ENCODE results near the gene SIGLEC15.
"Not testable (repeated sequence)": the region's sequence is repeated elsewhere in the genome, so short reads cannot be mapped to it uniquely, and the experiment has no call there.

The SIGLEC15 gene

DNA sequence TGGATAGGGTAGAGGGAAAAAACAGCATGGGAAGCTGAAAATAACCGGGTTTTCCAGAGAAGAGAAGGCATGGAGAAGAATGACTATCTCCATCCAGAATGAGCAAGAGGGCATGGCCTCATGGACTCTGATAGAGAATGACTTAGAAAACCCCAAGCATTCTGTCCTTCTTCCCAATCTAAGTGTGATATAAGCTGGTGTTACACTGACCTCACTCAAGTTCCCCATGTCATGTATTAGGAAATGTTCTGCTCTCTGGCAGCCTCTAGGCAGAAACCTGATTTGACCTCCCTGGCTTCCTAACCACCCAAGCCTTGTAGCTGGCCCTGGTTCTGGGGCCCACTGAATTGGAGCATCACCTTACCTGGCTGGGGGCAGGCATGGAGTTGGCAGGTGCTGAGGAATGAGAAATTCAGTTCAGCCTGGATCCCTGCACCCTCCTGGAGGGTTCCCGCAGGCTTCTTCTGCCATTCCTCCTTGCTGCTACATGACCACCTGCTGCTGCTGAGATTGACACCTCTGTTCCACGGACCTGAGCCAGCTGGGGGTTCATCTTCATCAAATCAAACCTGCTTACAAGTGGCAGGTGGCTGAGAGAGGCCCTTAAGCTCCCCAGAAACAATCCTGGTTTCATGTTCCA, 5.2 kb upstream of the SIGLEC15 start:
- no peak for DNase-seq (ENCODE audit: low spot score)

DNA sequence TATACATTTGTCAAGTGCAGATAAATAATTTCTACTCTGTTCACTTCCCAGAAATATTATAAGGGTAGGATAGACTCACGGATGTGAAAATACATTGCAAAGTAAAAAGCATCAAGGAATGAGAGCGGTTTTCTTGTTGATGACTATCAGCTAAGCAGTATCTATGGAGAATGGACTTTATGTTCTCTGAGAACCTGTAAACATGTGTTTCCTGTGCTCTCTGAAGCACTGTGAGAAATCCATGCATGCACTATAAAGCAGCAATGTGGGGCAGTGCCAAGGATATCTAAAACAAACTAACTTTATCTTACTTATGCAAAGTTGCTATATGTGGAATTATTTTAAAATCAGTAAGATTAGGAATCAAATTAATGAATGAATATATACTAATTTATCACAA, 4.4 kb upstream of the SIGLEC15 start:
- DNase-seq (ENCODE audit: low spot score): no peak

DNA sequence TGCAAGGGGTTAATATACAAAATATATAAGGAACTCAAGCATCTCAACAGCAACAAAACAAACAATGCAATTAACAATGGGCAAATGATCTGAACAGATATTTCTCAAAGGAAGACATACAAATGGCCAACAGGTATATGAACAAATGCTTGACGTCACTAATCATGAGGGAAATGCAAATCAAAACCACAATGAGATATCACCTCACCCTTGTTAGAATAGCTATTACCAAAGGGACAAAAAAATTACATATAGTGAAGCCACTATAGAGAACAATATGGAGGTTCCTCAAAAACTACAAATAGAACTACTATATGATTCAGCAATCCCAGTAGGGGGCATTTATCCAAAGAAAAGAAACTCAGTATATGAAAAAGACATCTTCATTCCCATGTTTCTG, 3.8 kb upstream of the SIGLEC15 start:
- DNase-seq (ENCODE audit: low spot score): no peak

DNA sequence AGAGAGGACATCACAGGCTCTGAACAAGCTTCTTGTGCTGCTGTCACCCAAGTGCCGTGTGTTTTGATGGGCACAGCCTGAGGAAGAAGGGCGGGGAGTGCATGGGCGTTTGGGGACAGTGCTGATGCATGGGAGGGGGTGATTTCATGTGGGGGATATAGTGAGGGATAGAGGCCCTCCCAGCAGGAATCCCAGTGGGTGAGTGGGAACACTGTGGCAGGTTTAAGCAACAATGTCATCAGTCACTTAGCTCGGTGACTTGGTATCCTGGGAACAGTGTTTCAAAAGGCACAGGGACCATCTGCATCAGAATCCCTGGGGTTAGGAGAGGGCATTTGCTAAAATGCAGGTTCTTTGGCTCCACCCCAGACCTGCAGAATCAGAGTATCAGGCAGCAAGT, 609 bp downstream of the SIGLEC15 start:
- no peak for DNase-seq (ENCODE audit: low spot score)

- not testable (repeated sequence) for DNase-seq (ENCODE audit: low spot score)
Measured at GRCh38 chr18:45826716-45827115, 1.2 kb downstream of the SIGLEC15 start.

GRCh38 chr18:45828917-45829811, 3.7 kb downstream of the SIGLEC15 start:
- DNase-seq (ENCODE audit: low spot score): no peak

DNA sequence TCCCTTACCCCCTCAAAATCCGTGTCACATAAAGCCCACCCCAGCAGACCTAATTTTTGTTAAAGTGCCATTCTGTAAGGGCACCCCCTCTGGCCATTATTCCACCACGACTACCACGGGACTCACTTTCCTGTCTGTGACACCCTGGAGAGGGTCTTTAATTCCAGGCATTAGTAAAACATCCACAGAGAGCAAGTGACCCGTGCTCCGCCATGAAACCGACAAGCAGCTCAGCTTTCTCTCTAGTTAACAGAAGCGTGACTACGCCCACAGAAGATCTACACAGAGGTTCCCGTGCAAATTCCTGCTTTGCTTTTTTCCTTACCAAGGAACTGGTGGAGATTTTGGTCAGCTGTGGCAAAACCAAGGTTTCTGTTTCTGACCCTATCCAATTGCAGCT, 4.4 kb downstream of the SIGLEC15 start:
- no peak for DNase-seq (ENCODE audit: low spot score)

DNA sequence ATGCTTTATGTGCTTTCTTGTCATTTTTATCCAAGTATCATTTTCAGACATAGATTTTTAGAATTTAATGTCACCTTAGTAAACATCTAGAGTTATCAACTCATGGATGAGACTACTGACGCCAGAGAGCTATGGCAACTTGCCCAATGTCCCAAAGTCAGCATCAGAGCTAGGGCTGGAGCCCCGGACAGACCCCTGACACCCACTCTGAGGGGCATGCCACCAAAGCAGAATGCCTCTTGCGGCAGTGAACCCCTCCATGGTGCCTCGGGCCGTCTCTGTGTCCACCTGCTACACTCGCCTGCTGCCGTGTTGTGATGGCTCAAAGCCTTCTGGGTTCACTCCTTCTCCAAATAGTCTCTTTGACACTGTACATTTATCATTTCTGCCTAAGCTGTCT, 5.4 kb downstream of the SIGLEC15 start:
- DNase-seq (ENCODE audit: low spot score): no peak

DNA sequence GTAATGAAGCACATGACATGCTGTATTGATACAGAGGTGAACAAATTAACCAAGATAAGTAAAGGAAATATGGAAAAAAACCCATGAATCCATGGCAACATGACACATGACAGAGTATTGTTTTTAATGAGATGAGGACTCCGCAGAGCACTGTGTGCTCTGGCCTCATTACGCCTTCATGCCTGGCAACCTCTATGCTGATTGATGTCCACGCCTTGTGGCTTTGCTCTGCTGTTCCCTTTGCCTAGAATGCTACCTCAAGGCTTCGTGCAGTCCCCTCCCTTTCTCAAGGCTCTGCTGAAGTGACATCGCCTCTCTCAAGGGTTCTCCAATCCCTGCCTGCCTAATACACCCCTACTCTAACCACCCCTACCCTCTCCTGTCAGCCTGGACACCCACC, 8.4 kb downstream of the SIGLEC15 start:
- no peak for DNase-seq (ENCODE audit: low spot score)

- DNase-seq (ENCODE audit: low spot score): no peak
Measured at GRCh38 chr18:45834306-45834705, 8.8 kb downstream of the SIGLEC15 start.

DNA sequence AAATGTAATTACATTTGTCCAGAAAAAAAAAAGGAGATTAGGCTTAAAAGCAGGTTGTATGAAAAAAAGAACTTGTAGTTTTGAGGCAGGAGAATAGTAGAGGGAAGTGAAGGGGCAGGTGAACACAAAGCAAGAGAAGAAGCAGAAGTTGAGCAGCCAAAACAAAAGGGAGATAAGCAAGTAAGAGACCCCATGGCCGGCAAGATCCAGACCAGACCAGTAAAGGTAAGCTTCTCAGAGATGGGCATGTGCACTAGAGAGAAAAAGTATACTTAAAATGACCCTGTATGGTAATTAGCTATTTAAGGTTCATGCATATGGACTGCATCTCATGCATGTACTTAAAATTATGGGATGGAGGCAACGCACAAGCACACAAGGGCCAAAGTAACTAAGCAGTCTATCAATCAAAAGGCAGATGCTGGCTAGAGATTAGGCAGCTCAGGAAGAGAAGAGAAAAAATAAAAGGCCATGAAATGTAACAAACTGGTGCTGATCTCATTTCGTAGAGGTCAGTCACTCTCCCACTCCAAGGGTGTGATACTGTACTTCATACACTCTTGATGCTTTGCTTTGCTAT, 9.7 kb downstream of the SIGLEC15 start:
- DNase-seq (ENCODE audit: low spot score): no peak

GRCh38 chr18:45836242-45837205, 11.0 kb downstream of the SIGLEC15 start:
- no peak for DNase-seq (ENCODE audit: low spot score)

GRCh38 chr18:45837283-45838070, 12.0 kb downstream of the SIGLEC15 start:
- DNase-seq (ENCODE audit: low spot score): no peak

DNA sequence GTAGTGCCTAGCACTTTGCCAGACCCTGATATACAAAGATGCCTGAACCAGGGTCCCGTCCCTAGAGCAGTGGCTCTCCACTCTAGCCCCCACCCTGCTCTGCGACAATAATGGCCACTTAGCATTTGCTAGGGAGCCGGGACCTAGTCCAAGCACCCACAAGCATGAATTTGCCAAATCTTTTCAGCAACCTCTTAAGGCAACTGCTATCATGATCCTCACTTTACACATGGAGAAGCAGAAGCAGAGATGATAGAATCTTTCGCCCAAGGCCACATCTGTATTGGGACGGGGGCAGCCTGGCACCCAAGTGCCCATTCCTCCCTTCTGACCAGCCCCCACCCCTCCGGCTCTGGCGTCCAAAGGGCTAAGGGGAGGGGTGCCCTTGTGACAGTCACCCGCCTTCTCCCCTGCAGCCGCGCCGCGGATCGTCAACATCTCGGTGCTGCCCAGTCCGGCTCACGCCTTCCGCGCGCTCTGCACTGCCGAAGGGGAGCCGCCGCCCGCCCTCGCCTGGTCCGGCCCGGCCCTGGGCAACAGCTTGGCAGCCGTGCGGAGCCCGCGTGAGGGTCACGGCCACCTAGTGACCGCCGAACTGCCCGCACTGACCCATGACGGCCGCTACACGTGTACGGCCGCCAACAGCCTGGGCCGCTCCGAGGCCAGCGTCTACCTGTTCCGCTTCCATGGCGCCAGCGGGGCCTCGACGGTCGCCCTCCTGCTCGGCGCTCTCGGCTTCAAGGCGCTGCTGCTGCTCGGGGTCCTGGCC, 13.0 kb downstream of the SIGLEC15 start:
- DNase-seq (ENCODE audit: low spot score): no peak

GRCh38 chr18:45839414-45840395, 14.2 kb downstream of the SIGLEC15 start:
- no peak for DNase-seq (ENCODE audit: low spot score)

GRCh38 chr18:45841060-45841764, 15.7 kb downstream of the SIGLEC15 start:
- DNase-seq (ENCODE audit: low spot score): no peak

GRCh38 chr18:45841765-45842442, 16.4 kb downstream of the SIGLEC15 start:
- no peak for DNase-seq (ENCODE audit: low spot score)

- no peak for DNase-seq (ENCODE audit: low spot score)
Measured at GRCh38 chr18:45843019-45843418, 17.5 kb downstream of the SIGLEC15 start.
